GM12878 (cell line): ENCODE measurements around the gene EXOC3L4.

Experiments used
- EED ChIP-seq: sonication (generic); IDR thresholded peaks from 2 replicates; pipeline ENCODE4 v1.6.1; 2016; ENCODE audit warnings: antibody characterized with exemption, low read depth
- KDM1A ChIP-seq: fragments of 200-600 bp; sonication (generic); IDR thresholded peaks from 2 replicates; pipeline ENCODE4 v1.6.1; 2016; ENCODE audit warnings: borderline replicate concordance
- MAX ChIP-seq: IDR thresholded peaks from 2 replicates; pipeline ENCODE4 v1.6.1; 2012; ENCODE audit warnings: low read depth, low read length, improper control_type of control experiment
- POLR2AphosphoS2 ChIP-seq: IDR thresholded peaks from 2 replicates; pipeline ENCODE4 v1.6.1; 2011; ENCODE audit warnings: low read depth, mild to moderate bottlenecking, low read length, improper control_type of control experiment, moderate library complexity
- TCF3 ChIP-seq: IDR thresholded peaks from 2 replicates; pipeline ENCODE4 v1.6.1; 2012; ENCODE audit warnings: low read depth, mild to moderate bottlenecking, low read length, borderline replicate concordance; ENCODE audit not compliant: insufficient read depth
- USF1 ChIP-seq: IDR thresholded peaks from 2 replicates; pipeline ENCODE4 v1.6.1; 2011; ENCODE audit warnings: borderline replicate concordance, low read depth, mild to moderate bottlenecking, moderate library complexity, mixed read lengths, low read length; ENCODE audit not compliant: insufficient read depth; ENCODE audit errors: extremely low read length

DNA sequence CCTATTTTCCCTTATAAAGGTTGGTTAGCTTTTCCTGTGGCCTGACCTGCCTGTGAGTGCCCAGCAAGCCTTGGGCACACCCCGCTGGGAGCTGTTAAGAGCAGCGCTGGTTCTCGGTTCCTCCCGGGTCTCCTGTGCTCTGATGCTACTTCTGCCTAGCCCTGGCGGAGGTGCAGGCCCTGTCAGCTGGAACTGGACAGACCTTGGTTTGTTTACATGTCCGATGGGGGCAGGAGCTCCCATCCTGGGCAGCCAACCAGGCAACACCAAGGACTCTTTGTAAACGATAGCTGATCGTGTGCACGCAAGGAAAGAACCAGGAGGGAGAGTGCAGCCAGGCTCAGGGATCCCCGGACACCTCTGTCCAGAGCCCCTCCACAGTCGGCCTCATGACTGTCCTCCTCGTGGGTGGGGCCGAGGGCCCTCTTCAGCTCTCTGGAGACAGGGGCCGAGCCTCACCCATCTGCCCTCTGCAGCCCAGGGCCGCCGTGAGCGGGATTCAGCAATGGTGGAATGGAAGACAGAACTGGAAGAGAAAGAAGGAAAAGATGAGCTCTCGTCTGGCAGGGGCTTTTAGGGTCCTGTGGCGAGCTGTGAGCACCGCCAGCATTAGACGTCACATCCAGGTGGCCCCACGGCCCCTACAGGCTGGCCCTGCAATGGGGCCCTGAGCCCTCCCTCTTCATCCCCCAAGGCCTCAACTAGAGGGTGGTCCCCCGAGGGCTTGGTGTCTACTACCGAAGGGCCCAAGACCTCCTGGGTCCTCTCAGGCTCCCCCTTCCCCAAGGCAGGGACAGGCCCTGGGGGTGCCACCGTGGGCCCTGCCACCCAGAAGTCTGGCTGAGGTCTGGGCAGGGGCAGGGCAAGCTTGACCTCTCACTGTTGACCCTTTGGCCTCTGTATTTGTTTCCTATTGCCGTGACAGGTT, 41.1 kb downstream of the EXOC3L4 start:
- TF ChIP-seq TCF3 (no peak), MAX (no peak), POLR2AphosphoS2 (no peak), USF1 (no peak), EED (no peak), KDM1A (no peak)
